GM20000 (cell line): Measurements from ENCODE around the gene LCE7A.

Experiments used
- DNase-seq: peaks from one replicate; pipeline ENCODE4 v3.0.0; 2012; ENCODE audit warnings: low spot score
- CTCF ChIP-seq: IDR thresholded peaks from 2 replicates; pipeline ENCODE4 v1.5.1; 2012; ENCODE audit warnings: mild to moderate bottlenecking, control low read depth; ENCODE audit errors: extremely low read depth, missing control alignments

The LCE7A gene

GRCh38 chr1:152888126-152888525 lies 28.3 kb downstream of the LCE7A start:
- TF ChIP-seq CTCF, result no peak
- no peak for DNase-seq

- DNase-seq, result no peak
- no peak for TF ChIP-seq CTCF
Observed at GRCh38 chr1:152899027-152899426, 39.2 kb downstream of the LCE7A start.

GRCh38 chr1:152899883-152900282 lies 40.1 kb downstream of the LCE7A start:
- no peak for TF ChIP-seq CTCF

GRCh38 chr1:152901631-152902030 lies 41.8 kb downstream of the LCE7A start:
- no peak for TF ChIP-seq CTCF
- no peak for DNase-seq

More at GRCh38 chr1:152899883-152900282, 40.1 kb downstream of the LCE7A start:
- DNase-seq, result no peak

- no peak for DNase-seq
- no peak for TF ChIP-seq CTCF
Observed at GRCh38 chr1:152902636-152903035, 42.8 kb downstream of the LCE7A start.

- no peak for TF ChIP-seq CTCF
- no peak for DNase-seq
Observed at GRCh38 chr1:152904688-152905440, 45.1 kb downstream of the LCE7A start.

GRCh38 chr1:152906023-152906565 lies 46.3 kb downstream of the LCE7A start:
- no peak for TF ChIP-seq CTCF
- no peak for DNase-seq
